ENCODE data around the gene CRYBB2. TPM values are rescaled to one million over a fixed set of nuclear protein-coding genes. Genes with fewer than 3 reads are reported as not detected.

CRYBB2 gene
- total RNA-seq, 1 donor from 2014 or later = not detected

Other genes with a start within 250 kb of the CRYBB2 start
- not detected for gene CRYBB3, start 19.8 kb upstream of the CRYBB2 start, total RNA-seq

Measured in Right ventricle myocardium inferior (tissue), 1 donor.